ENCODE measurements around the gene DSG3.

Gene DSG3

GRCh38 chr18:31444142-31444541 lies 3.4 kb upstream of the DSG3 start:
- H3K4me3 ChIP-seq (ENCODE audit: low read depth, low read length), result no peak overlapping the region
- TF ChIP-seq, protein P1, sequence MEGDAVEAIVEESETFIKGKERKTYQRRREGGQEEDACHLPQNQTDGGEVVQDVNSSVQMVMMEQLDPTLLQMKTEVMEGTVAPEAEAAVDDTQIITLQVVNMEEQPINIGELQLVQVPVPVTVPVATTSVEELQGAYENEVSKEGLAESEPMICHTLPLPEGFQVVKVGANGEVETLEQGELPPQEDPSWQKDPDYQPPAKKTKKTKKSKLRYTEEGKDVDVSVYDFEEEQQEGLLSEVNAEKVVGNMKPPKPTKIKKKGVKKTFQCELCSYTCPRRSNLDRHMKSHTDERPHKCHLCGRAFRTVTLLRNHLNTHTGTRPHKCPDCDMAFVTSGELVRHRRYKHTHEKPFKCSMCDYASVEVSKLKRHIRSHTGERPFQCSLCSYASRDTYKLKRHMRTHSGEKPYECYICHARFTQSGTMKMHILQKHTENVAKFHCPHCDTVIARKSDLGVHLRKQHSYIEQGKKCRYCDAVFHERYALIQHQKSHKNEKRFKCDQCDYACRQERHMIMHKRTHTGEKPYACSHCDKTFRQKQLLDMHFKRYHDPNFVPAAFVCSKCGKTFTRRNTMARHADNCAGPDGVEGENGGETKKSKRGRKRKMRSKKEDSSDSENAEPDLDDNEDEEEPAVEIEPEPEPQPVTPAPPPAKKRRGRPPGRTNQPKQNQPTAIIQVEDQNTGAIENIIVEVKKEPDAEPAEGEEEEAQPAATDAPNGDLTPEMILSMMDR (IDR thresholded peaks at IDR 0.05; ENCODE audit: control insufficient read depth, extremely low read depth, insufficient read depth), result no peak
- no peak for DNase-seq (ENCODE audit: low read depth)

GRCh38 chr18:31445908-31446307 lies 1.6 kb upstream of the DSG3 start:
- TF ChIP-seq, protein P1 (IDR thresholded peaks at IDR 0.05; ENCODE audit: control insufficient read depth, extremely low read depth, insufficient read depth), result no peak
- H3K4me3 ChIP-seq (ENCODE audit: low read depth, low read length), result no peak overlapping the region
- DNase-seq (ENCODE audit: low read depth), result no peak

- TF ChIP-seq, protein P1 (IDR thresholded peaks at IDR 0.05; ENCODE audit: control insufficient read depth, extremely low read depth, insufficient read depth), result no peak
- DNase-seq (ENCODE audit: low read depth), result no peak
- H3K4me3 ChIP-seq (ENCODE audit: low read depth, low read length), result no peak overlapping the region
Measured at GRCh38 chr18:31446854-31447253, 687 bp upstream of the DSG3 start.

- no peak for DNase-seq (ENCODE audit: low read depth)
- TF ChIP-seq, protein P1 (IDR thresholded peaks at IDR 0.05; ENCODE audit: control insufficient read depth, extremely low read depth, insufficient read depth), result no peak
- no peak overlapping the region for H3K4me3 ChIP-seq (ENCODE audit: low read depth, low read length)
Measured at GRCh38 chr18:31450409-31450808, 2.9 kb downstream of the DSG3 start.

GRCh38 chr18:31451625-31452024 lies 4.1 kb downstream of the DSG3 start:
- TF ChIP-seq, protein P1 (IDR thresholded peaks at IDR 0.05; ENCODE audit: control insufficient read depth, extremely low read depth, insufficient read depth), result no peak
- DNase-seq (ENCODE audit: low read depth), result no peak
- H3K4me3 ChIP-seq (ENCODE audit: low read depth, low read length), result no peak overlapping the region

DNA sequence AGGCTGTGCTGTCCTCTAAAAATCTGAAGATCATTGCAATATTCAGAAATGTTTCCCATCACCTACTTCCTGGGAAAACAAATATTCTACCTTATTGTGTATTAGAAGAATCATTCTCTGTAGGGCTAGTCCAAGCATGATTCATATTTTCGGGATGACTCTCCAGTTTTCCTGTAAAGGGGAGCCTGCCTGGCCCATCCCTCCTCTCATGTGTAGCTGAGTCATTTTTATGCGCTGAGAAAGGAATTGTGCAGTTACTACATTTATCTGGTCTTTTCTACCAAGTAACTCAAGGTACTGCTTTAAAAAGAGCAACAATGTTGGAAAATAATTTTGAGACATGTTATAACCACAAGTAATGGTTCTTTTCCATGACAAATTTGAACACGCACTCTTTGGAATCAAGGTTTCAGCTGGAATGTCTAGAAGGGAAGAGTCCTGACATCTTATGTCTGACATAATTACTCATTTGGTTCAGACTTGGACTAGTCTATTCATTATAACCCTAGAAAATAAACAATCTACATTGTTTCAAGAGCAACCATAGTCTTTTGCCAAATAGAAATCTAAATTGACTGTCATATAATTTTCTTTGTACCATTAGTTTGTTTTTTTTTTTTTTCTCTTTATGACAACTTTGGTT lies 6.6 kb downstream of the DSG3 start:
- DNase-seq (ENCODE audit: low read depth), result no peak
- TF ChIP-seq, protein P1 (IDR thresholded peaks at IDR 0.05; ENCODE audit: control insufficient read depth, extremely low read depth, insufficient read depth), result no peak
- H3K4me3 ChIP-seq (ENCODE audit: low read depth, low read length), result no peak overlapping the region

- DNase-seq (ENCODE audit: low read depth), result no peak
- H3K4me3 ChIP-seq (ENCODE audit: low read depth, low read length), result no peak overlapping the region
- TF ChIP-seq, protein P1 (IDR thresholded peaks at IDR 0.05; ENCODE audit: control insufficient read depth, extremely low read depth, insufficient read depth), result no peak
Measured at GRCh38 chr18:31469629-31470028, 22.1 kb downstream of the DSG3 start.
